GM21825 (cell line): ENCODE data around the gene COL9A2.
A peak's percentile ranks its signal among the peaks of the same experiment; 100 is the strongest.

Experiments
- ATAC-seq: cut with Tn5 transposase; IDR thresholded peaks from one replicate; pipeline ENCODE4 v1.9.1; 2021; ENCODE audit warnings: mild to moderate bottlenecking, moderate library complexity; ENCODE audit not compliant: unreplicated experiment

Gene COL9A2

GRCh38 chr1:40318970-40319621, 2.0 kb upstream of the COL9A2 start:
- no peak for ATAC-seq

- no peak for ATAC-seq
Observed at GRCh38 chr1:40318476-40318875, 1.4 kb upstream of the COL9A2 start.

DNA sequence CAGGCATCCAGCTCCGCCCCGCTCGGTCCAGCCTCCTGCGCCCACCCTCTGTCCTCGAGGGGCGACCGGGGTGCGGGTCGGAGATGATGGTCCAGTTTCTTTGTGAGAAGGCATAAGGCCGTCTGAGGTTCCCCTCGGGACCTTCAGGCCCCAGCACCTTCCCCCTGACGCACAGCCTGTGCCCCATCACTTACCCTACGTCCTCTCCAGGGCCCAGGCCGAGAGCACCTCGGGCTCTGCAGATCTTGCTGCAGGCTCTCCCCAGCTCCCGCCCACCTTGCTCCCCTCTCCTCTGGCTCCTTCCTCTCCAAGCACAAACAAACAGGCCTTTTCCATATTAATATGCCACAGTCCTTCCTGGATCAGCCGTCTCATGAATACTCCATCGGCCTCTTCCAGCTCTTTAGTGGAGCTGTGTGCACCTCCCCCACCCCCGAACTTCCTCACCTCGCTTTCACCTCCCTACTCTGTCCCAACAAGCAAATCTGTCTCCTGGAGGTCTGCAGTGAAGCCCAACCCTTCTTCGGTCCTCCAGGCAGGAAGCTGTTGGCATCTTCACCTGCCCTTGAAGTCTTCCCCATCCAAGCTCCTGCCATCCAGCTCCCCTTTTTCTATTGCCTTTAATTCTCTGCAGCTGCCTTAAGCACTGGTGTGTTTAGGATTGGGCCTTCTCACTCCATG, 448 bp upstream of the COL9A2 start:
- no peak for ATAC-seq

DNA sequence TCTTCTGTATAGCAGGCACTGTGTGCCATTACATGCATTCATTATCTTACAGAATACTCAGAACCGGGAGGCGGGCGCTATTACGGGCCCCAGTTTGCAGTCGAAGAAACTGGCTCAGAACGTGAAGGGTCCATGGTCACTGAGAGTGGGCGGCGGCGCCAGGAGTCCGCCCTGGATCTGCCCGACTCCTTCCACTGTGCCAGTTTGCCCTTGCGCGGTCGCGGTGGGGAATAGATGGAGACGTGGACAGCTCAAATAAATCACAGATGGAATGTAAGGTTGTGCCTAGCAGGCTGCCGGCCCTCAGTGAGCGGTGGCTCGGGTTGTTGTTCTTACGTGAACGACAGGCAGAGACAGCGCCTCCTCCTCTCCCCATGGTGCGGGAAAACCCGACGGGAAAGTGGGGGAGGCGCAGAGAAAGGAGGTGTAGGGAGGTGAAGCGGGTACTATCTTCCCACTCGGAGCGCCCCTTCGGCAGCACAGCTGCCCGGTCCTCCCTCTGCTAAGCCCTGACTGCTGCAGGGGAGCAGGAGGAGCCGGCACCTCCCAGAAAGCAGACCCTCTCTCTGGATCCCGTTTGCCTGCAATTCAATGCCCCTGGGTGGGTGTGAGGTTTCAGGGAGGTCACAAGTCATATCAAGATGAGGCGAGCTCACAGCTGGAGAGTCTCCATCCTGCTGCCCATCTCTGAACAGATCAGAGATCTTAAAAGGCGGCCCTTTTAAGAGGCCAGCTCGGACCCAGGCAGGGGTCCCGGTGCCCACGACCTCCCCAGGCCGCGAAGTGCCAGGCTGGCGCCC, 1.1 kb downstream of the COL9A2 start:
- no peak for ATAC-seq

DNA sequence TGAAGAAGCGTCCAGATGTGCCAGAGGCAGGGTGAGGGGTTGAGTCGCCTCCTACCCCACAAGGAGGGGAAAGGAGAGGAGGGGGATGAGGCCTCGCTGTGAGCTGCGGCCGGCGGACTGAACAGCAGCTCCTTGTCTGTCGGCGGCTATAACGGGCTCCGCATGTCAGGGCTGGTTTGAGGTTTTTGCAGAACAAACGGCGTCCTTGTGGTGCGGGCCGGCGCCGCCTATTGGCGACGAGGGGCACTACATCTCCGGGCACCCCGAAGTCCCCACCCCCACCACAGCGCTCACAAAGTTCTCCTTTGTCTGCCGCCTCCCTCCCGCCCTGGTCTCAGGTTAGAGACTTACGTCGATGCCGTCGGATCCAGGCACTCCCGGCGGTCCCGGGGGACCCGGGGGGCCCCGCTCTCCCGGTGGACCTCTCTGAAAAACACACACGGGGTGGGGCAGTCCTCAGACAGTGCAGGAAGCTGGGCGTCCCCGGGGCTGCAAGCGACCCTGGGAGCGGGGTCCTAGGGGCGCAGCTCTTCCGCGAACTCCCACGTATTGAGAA, 1.8 kb downstream of the COL9A2 start:
- ATAC-seq: no peak

GRCh38 chr1:40314721-40315238, 2.3 kb downstream of the COL9A2 start:
- ATAC-seq: no peak

- no peak for ATAC-seq
Observed at GRCh38 chr1:40313958-40314720, 2.9 kb downstream of the COL9A2 start.

DNA sequence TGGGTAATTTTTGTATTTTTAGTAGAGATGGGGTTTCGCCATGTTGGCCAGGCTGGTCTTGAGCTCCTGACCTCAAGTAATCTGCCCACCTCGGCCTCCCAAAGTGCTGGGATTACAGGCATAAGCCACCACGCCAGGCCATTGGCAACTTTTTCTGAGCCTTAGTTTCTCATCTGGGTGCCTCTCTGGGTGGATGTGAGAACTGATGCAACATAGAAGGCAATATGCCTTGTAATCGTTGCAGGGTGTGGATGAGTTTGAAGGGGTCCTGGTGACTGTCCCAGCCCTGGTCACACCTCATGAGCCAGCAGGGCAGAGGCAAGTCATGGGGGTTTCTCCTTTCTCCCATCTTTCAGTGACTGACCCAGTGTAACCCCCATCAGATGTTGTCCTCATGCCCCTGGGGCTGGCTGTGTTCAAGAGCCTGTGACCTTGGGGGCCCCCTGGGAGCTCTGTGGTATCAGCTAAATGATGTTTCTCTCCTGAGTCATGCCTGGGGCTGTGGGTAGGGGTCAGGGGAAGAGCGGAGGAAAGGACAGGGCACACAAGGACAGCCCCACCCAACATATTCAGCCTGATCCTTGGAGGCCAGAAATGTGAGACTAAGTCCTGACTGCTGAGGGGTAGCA, 3.6 kb downstream of the COL9A2 start:
- ATAC-seq: peak; percentile 40

GRCh38 chr1:40312238-40313205, 4.6 kb downstream of the COL9A2 start:
- ATAC-seq: peak; percentile 40

- no peak for ATAC-seq
Observed at GRCh38 chr1:40311692-40312091, 5.4 kb downstream of the COL9A2 start.

DNA sequence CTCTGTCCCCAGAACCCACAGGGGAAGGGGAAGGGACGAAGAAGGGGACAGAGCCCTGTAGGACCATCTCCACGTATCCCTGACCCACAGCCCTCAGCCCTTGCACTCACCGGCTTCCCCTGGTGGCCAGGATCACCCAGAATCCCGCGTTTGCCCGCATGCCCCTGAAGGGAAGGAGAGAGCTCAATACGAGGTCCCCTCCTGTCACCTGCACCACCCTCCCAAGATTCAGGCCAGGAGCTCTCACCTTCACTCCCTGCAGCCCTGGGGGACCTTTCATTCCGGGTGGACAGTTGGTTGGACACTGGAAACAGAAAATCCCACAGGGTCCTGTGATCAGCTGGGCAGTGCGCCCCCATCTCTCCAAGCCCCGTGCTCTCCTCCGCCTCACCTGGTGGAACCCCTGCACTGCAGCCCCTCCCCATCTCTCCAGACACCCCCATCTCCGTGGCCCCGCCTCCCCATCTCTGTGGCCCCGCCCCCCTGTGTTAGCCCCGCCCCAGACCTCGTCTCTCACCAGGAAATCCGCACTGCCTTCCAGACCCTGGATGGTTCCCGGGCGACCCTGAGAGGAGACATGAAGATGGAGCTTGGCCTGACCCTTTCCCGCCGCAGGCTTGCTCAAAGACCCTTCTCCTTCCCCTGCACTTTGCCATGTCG, 6.0 kb downstream of the COL9A2 start:
- no peak for ATAC-seq

DNA sequence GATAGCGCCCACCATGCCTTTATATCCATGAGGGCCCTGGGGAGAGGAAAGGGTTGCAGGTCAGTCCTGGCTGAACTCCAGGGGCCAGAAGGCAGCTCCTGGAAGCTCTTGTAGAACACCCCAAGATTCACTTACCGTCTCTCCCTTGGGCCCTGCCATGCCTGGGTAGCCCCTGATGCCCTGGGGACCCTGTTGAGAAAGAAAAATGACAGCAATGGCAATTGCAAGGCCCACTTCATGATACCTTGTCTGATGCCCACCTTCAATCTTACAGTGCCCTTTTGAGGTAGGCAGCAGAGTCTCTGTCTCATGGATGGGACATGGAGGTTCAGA, 7.0 kb downstream of the COL9A2 start:
- no peak for ATAC-seq

DNA sequence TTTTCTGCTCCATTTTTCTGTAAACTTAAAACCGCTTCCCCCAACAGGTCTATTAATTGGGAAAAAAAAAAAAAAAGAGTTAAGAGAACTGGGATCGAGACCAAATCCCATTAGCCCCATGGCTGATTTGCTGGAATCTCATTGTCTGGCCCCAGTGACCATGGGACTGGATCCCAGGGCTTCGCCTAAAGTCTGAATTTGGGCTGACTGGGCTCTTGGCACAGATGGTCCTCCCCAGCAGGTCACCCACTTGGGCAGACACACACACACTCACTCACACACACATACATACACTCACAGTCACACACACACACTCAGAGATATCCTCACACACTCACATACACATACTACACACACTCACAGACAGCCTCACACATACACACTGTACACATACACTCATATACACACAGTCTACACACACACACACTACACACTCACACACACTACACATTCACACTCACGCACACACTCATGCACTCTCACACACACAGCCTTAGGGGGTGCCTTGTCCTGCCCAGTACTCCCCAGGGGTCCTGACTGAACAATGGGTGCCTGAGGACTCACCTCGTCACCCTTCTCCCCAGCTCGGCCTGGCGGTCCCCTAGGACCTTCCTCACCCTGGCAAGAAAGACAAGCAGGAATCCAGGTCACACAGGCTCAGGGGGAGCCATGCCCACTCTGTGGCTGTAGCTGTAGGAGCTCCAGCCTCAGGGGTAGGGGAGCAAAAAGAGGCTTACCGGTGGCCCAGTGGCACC, 7.5 kb downstream of the COL9A2 start:
- no peak for ATAC-seq

GRCh38 chr1:40308036-40308727, 8.9 kb downstream of the COL9A2 start:
- ATAC-seq: no peak

DNA sequence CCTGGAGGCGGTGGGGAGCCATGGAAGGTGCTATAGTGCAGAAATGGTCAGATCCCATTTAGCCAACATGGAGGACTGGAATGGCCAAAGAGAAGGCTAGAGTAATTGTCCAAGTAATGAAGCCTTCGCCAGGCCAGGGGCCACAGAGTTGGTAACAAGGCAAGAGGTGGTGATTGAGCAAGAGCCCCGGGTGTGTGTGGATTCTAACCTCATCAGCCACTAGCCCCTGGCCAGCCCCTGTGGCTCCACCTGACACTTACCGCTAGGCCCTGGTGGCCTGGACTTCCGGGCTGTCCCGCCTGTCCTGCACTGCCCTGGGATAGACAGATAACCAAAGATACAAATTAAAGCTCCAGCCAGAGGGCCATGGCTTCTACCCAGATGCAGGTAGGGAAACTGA, 9.9 kb downstream of the COL9A2 start:
- no peak for ATAC-seq

DNA sequence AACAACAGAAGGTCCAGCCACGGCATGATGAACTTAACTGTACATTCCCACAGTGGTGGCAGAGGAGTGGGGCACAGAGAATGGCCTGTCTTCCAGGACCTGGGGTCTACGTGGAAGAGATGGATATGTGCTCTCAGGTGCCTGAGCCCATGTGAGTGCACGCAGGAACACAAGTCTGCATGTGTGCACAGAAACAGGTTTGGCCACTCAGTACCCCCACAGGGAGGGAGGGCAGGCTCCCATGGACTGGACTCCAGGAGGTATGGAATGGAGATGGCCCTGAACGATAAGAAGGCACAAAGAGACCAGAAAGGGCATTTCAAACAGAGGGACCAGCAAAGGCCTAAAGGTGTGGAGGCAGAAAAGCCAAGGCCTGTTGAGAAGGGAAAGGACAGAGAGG, 10.8 kb downstream of the COL9A2 start:
- no peak for ATAC-seq

- no peak for ATAC-seq
Observed at GRCh38 chr1:40305871-40306270, 11.2 kb downstream of the COL9A2 start.
